ENCODE results near the gene TPD52L2.

TPD52L2 gene

DNA sequence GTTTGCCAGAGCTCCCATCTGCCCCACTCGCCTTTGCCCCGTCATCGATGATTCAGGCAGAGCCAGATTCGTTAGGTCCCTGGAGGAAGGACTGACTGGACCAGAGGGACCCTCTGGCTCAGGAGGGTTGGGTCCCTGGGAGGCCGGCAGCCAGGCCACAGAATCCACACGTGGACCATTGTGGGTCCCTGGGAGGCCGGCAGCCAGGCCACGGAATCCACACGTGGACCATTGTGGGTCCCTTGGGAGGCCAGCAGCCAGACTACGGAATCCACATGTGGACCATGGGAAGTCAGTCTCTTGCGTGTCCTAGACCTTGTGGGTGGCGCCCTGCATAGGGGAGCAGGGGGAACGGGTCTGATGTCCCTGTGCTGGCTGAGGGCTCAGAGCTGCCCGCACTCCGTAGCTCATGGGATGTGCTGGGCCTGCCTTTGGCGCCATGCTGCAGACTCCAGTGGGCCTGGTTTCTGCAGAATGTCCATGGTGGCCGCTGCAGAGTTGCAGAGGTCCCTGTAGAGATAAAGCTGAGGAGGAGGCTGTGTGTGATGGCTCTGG is 67.6 kb downstream of the TPD52L2 start:
- no peak for DNase-seq (ENCODE audit: low spot score)

DNA sequence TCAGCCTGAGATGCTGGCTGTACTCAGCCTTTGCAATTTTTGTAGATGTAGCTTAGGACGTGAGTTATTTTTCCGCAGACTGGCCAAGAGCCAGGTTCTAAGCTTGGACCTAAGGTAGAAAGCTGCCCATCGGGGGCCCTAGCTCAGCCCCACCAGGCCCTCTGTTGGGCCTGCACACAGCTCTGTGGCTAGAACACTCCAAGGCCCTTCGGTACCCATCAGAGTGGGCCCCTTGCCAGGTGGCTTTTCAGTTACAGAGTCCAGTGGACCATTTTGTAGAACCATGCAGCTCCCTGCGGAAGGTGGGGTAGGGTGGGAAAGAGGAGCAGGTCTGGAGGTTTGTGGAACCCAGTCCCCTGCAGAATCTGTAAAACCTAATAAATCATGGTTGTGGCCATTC is 68.6 kb downstream of the TPD52L2 start:
- DNase-seq (ENCODE audit: low spot score), result peak; percentile 60

DNA sequence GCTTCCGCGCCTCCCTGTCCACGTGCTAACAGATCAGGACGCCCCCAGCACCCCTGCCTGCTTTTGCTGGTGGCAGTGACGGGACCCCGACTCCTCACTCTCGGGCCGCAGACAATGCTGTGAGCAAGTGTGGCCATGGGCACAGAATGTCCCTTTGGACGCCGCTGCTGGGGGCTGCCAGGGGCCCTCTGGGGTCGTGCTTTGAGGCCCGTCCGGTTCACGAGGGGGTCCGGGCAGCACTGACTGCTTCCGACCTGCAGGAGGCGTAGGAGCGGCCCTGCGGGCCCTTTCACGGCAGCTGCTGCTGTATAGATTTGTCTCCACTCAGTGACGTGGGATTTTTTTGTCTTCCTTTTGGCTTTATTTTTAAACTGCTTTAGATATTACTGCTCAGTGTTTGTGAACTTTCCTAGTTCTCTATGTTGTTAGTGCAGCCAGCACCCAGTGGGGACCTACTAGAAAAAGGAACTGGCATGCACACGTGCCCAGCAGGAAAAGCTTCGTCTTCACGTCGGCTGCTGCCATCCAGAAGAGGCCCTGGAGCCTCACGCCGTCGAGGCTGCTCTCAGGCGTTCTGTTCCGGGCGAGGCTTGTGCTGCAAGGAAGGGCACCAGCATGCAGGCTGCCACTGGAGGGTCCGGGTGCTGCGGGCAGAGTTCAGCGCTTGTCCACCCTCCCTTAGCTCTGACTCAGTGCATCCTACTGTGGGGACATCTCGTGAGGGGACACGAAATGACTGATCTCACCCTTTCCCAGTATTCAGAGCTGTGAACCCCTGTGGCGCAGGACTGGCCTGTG is 69.4 kb downstream of the TPD52L2 start:
- no peak for DNase-seq (ENCODE audit: low spot score)

DNA sequence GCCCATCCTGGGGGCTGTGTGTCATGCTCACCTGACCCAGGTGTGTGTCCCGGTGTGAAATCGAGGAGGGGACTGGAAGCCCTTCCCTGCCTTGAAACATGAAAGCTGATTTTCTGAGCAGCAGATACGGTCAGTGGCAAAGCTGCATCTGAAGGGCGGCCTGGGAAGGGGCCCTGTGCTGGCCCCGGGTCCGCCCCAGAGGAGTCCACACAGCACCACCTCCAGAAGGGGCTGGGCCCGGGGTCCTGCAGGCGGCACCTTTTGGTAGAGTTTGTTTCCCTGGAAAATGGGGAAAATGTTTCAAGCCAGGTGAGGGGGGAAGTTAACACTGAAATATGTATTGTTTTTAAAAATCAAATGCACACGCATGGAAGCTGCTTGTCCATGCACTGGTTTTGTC is 70.4 kb downstream of the TPD52L2 start:
- no peak for DNase-seq (ENCODE audit: low spot score)

DNA sequence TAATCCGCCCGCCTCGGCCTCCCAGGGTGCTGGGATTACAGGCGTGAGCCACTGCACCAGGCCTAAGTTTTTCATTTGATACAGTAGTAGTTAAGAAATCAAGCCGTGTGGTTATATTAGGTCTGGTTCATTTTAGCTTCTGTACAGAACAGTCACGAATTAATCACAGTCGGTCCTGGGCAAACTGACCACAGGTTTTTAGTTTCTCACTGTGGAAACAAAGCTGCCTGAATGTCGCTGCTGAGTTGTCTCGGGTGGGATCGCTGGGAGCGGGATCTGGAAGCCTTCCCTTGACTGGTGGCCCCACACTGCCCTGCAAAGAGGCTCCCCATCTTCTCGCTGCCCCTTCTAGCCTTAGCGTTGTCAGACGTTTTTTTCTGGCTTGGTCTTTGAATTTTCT is 72.5 kb downstream of the TPD52L2 start:
- no peak for DNase-seq (ENCODE audit: low spot score)

DNA sequence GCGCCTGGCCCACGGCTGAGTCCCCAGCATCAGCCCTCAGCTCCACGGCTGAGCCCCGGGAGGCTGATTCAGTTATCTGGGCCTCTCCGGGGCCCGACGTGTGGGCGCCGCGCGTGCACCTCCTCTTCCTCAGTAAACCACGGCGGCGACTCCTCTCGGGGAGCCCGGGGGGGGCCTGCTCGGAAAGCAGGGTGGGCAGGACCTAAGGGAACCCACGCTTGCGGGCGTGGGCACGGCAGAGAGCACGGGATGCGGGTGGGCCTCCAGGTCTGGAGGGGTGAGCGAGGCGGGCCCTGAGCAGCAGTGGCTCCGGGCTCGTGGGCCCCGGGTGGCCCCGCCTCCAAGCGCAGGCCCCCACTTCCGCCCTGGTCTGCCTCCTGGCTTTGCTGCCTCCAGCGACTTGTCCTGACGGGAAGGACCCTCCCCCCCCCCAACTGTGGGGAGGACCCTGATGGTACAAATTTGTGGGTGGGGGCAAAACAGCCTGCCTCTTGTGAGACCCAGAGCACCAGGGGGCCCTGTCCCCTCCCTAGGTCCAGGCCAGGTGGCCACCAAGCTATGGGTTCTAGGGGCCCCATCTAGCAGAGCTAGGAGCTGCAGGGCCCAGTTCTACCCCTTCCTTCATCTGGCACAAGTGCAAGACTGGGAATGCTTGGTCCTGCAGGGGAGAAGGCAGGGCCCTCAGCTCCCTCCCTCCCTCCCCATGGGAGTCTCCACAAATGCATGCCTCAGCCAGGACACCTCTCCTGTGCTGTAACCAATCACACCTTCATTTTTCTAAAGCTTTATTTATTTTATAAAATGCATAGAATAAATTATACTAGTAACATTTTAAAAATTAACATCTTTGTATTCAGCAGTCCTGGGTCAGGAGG is 74.2 kb downstream of the TPD52L2 start:
- DNase-seq (ENCODE audit: low spot score), result no peak

DNA sequence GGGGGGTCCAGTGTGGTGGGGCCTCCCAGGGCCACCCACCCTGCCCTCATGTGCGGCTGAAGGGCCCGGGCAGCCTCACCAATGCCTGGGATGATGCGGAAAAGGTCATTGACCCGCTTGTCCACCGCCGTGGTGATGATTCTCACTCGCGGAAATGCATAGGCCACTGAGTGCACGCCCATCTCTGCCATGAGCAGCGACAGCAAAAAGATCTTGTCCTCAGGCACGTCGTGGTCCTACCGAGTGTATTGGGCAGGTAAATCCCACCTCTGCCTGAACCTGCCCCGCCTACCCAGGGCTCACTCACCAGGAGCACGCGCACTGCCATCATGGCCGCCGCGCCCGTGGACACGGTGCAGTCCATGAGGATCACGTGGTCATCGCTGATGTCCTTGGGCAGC is 75.0 kb downstream of the TPD52L2 start:
- DNase-seq (ENCODE audit: low spot score), result no peak

DNA sequence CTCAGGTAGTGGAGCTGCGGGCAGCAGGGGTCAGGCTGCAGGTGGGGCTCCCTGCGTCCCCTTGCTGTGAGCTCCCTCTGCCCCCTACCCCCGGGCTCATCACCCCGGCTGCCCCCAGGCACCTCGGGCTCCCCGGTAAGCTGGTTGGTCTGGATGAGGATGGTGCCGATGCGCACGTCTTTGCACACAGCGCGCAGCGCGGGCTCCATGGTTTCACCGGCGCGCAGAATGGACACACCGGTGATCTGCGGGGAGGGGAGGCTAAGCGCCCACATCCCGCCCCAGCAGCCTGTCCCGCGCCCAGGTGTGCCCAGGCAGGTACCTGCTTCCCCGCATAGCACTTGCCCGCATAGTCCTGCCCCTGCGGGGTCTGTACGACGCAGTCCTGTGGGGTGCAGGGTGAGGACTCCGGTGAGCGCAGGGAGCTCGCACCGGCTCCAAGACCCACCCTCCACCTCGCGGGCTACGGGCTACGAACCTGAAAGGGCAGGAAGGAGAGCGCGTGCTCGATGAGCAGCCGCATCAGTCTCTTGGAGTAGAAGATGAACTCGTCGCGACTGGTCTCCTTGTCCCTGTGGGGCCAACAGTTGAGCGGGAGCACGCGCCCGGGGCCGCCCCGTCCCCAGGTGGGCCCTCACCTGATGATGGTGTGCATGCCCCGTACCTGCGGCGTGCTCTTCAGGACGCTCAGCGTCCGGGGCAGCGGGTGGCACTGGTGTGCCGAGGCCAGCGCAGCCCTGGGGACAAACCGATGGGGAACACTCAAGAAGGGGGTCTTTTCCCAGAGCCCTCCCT is 75.6 kb downstream of the TPD52L2 start:
- DNase-seq (ENCODE audit: low spot score), result no peak
